ENCODE data around the gene CIAO1. TPM values are rescaled to one million over a fixed set of nuclear protein-coding genes. Genes with fewer than 3 reads are reported as not detected.

CIAO1 gene
- total RNA-seq, 1 experiment from 2014 or later = 85.3 TPM

DNA sequence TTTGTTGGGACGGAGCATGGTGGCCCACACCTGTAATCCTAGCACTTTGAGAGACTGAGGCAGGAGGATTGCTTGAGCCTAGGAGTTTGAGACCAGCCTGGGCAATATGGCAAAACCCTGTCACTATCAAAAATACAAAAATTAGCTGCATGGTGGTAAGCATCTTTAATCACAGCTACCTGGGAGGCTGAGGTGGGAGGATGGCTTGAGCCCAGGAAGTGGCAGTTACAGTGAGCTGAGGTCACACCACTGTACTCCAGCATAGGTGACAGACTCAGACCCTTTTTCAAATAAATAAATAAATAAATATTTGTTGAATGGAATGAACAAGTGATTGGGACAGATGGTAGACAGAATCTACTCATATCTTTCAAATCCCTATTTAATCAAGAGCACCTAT is 53.4 kb downstream of the CIAO1 start:
- DNase-seq = no peak
- Histone ChIP-seq H3K4me3 (no peak overlapping the region), H3K4me2 (no peak overlapping the region; the same call in 1 of the 2 replicates), H3K36me3 (ENCODE audit: low read depth) (no peaks in the 10 kb centered on the region), H3K27me3 (ENCODE audit: insufficient read depth, low read depth) (peaks cover 15% of the 10 kb centered on the region), H3K4me1 (replicated peaks; ENCODE audit: insufficient read depth) (peaks cover 32% of the 10 kb centered on the region), H3K9me2 (ENCODE audit: insufficient read depth) (no peaks in the 10 kb centered on the region), H4K20me1 (ENCODE audit: insufficient read depth) (no peaks in the 10 kb centered on the region), H2AFZ (no peak overlapping the region), H3K79me2 (ENCODE audit: low read depth) (no peaks in the 10 kb centered on the region), H3K9me3 (ENCODE audit: insufficient read depth, low read depth) (no peaks in the 10 kb centered on the region), H3F3A (ENCODE audit: insufficient read depth, low read depth) (peaks cover 35% of the 10 kb centered on the region; the same call in 1 of the 2 replicates), H3K27ac (no peak overlapping the region)
- intact Hi-C loops (cut with micrococcal nuclease; ENCODE audit: unreplicated experiment) = no loop called here
- no peak for TF ChIP-seq CTCF (conservative IDR thresholded peaks at IDR 0.05)
- no peak for TF ChIP-seq EZH2 (IDR thresholded peaks at IDR 0.05; ENCODE audit: low read depth)
- ChIA-PET POLR2A (ENCODE audit: unreplicated experiment) (no interaction called here), CTCF (no interaction called here)
- BruUV-seq (replicated peaks) = no TSS peak

DNA sequence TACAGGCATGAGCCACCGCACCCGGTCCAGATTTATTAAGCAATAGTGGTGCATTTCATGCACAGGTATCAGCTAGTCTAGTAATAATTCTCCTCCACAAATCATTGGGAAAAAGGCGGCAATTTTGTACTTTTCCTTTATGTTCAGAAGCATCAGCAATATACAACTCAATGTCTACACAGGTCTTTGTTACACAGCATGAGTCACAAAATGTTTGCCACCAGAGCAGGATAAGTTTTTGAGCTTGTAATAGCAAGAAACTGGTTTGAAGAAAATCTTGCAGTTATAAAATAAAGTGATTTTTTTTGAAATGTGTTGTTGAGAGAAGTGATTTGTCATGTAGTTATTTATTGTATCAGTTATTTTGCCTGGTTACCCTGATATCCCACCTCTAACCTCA is 54.3 kb downstream of the CIAO1 start:
- peaks cover 35% of the 10 kb centered on the region; the same call in 1 of the 2 replicates for H3F3A ChIP-seq (ENCODE audit: insufficient read depth, low read depth)
- peaks cover 15% of the 10 kb centered on the region for H3K27me3 ChIP-seq (ENCODE audit: insufficient read depth, low read depth)
- CTCF ChIA-PET = interaction anchor here (0.7 kb wide), 1 partner anchor 93 kb away, joined by 3 read pairs; no protein-coding TSS in a partner anchor
- H3K36me3 ChIP-seq (ENCODE audit: low read depth) = no peaks in the 10 kb centered on the region
- no TSS peak for BruUV-seq (replicated peaks)
- no peak overlapping the region for H2AFZ ChIP-seq
- H4K20me1 ChIP-seq (ENCODE audit: insufficient read depth) = no peaks in the 10 kb centered on the region
- POLR2A ChIA-PET (ENCODE audit: unreplicated experiment) = no interaction called here
- no peaks in the 10 kb centered on the region for H3K9me2 ChIP-seq (ENCODE audit: insufficient read depth)
- no peaks in the 10 kb centered on the region for H3K9me3 ChIP-seq (ENCODE audit: insufficient read depth, low read depth)
- TF ChIP-seq CTCF (conservative IDR thresholded peaks at IDR 0.05) (no peak), EZH2 (IDR thresholded peaks at IDR 0.05; ENCODE audit: low read depth) (no peak)
- no peak for DNase-seq
- H3K79me2 ChIP-seq (ENCODE audit: low read depth) = no peaks in the 10 kb centered on the region
- peak overlapping the region; percentile 66; the same call in 1 of the 2 replicates for H3K4me3 ChIP-seq
- no peak overlapping the region for H3K27ac ChIP-seq
- H3K4me2 ChIP-seq = peak overlapping the region; percentile 86
- intact Hi-C loops (cut with micrococcal nuclease; ENCODE audit: unreplicated experiment) = no loop called here
- H3K4me1 ChIP-seq (replicated peaks; ENCODE audit: insufficient read depth) = peaks cover 28% of the 10 kb centered on the region

DNA sequence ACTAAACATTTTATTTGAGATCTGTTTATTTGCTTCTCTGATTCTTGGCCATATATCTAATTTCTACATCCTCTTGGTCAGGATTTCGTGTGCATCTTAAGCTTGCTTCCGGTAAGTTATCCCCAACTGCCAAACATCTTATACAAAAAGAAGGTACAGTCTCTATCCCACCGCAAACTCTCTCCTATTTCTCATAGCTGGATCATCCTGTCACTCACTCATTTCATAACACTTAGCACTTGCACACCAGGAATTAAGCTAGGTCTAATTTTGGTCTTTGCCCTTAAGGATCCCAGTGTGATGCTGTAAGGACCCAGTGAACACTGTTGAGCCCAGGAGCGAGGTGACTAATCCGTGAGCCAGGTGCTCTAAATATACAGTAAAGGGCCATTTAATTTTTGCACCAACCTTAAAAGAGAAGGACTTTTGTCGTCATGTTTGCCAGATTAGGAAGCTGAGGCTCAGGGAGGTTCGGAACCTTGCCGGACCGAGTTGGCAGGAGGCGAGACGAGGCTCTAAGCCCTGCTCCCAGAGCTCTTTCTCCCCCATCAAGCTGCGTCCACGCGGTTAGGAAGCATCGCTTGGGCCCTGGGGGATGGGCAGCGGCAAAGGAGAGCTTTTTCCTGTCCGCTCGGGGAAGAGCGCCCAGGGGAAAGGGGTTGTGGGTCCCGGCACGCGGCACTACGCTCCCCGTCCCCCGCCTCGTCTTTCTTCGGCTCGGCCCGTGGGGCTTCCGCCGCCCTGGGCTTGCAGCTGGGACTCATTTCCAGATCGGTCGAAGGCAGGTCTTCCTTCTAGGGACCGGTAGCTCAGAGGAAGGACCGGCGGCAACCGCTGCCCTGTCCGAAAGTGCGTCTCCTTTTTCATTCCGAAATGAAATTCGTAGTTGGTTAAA is 55.0 kb downstream of the CIAO1 start:
- H3K36me3 ChIP-seq (ENCODE audit: low read depth) = no peaks in the 10 kb centered on the region
- intact Hi-C loops (cut with micrococcal nuclease; ENCODE audit: unreplicated experiment) = no loop called here
- peak overlapping the region; percentile 66 for H3K4me3 ChIP-seq
- no peaks in the 10 kb centered on the region for H3K79me2 ChIP-seq (ENCODE audit: low read depth)
- H4K20me1 ChIP-seq (ENCODE audit: insufficient read depth) = no peaks in the 10 kb centered on the region
- peaks cover 24% of the 10 kb centered on the region for H3K4me1 ChIP-seq (replicated peaks; ENCODE audit: insufficient read depth)
- ChIA-PET POLR2A (ENCODE audit: unreplicated experiment) (interaction anchor here (0.5 to 0.7 kb wide), 3 partner anchors 10 to 47 kb away, joined by 3 to 6 read pairs (median 3); no protein-coding TSS in a partner anchor), CTCF (interaction anchor here (0.7 kb wide), 1 partner anchor 92 kb away, joined by 3 read pairs; no protein-coding TSS in a partner anchor)
- no peak overlapping the region for H3K27ac ChIP-seq
- peak overlapping the region; percentile 86 for H3K4me2 ChIP-seq
- DNase-seq = peak in 1 of 2 experiments; percentile 53
- peaks cover 29% of the 10 kb centered on the region; the same call in 1 of the 2 replicates for H3F3A ChIP-seq (ENCODE audit: insufficient read depth, low read depth)
- H2AFZ ChIP-seq = peak overlapping the region; percentile 84
- H3K9me3 ChIP-seq (ENCODE audit: insufficient read depth, low read depth) = no peaks in the 10 kb centered on the region
- peaks cover 15% of the 10 kb centered on the region for H3K27me3 ChIP-seq (ENCODE audit: insufficient read depth, low read depth)
- BruUV-seq (replicated peaks) = no TSS peak
- no peak for TF ChIP-seq CTCF (conservative IDR thresholded peaks at IDR 0.05)
- TF ChIP-seq EZH2 (IDR thresholded peaks at IDR 0.05; ENCODE audit: low read depth) = no peak
- H3K9me2 ChIP-seq (ENCODE audit: insufficient read depth) = no peaks in the 10 kb centered on the region

Other genes with a start within 250 kb of the CIAO1 start
- gene GPAT2, start 231.3 kb upstream of the CIAO1 start, total RNA-seq (2021) = 9.1 and 11.0 TPM in 2 replicates
- gene ADRA2B, start 149.7 kb upstream of the CIAO1 start, total RNA-seq (2021) = 0.26 and 0.55 TPM in 2 replicates
- not detected in 2 replicates for gene ASTL, start 127.7 kb upstream of the CIAO1 start, total RNA-seq (2021)
- gene DUSP2, start 120.8 kb upstream of the CIAO1 start, total RNA-seq (2021) = 4.0 and 5.2 TPM in 2 replicates
- gene STARD7, start 57.4 kb upstream of the CIAO1 start, total RNA-seq (2021) = 171 and 189 TPM in 2 replicates
- gene TMEM127, start 228 bp upstream of the CIAO1 start, total RNA-seq (2021) = 38.4 and 50.3 TPM in 2 replicates
- 214 and 229 TPM in 2 replicates for gene SNRNP200, start 39.3 kb downstream of the CIAO1 start, total RNA-seq (2021)
- gene ITPRIPL1, start 59.1 kb downstream of the CIAO1 start, total RNA-seq (2021) = not detected in 2 replicates
- gene NCAPH, start 69.5 kb downstream of the CIAO1 start, total RNA-seq (2021) = 55.0 and 55.4 TPM in 2 replicates
- gene NEURL3, start 239.1 kb downstream of the CIAO1 start, total RNA-seq (2021) = 0.48 and 0.63 TPM in 2 replicates

All from PC-9 (cell line).